HG02678 (cell line): ENCODE results near the gene NRSN2.
A peak's percentile ranks its signal among the peaks of the same experiment; 100 is the strongest.
"Not testable (repeated sequence)": the region's sequence is repeated elsewhere in the genome, so short reads cannot be mapped to it uniquely, and the experiment has no call there.

ENCODE experiments used
- ATAC-seq: cut with Tn5 transposase; IDR thresholded peaks from one replicate; pipeline ENCODE4 v1.9.1; 2021; ENCODE audit warnings: mild to moderate bottlenecking, moderate library complexity; ENCODE audit not compliant: unreplicated experiment

NRSN2 gene

DNA sequence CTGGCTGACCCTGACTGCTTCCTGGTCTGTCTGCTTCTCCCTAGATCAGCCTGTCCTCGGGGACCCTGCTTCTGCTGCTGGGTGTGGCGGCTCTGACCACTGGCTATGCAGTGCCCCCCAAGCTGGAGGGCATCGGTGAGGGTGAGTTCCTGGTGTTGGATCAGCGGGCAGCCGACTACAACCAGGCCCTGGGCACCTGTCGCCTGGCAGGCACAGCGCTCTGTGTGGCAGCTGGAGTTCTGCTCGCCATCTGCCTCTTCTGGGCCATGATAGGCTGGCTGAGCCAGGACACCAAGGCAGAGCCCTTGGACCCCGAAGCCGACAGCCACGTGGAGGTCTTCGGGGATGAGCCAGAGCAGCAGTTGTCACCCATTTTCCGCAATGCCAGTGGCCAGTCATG, 6.3 kb downstream of the NRSN2 start:
- ATAC-seq = no peak

DNA sequence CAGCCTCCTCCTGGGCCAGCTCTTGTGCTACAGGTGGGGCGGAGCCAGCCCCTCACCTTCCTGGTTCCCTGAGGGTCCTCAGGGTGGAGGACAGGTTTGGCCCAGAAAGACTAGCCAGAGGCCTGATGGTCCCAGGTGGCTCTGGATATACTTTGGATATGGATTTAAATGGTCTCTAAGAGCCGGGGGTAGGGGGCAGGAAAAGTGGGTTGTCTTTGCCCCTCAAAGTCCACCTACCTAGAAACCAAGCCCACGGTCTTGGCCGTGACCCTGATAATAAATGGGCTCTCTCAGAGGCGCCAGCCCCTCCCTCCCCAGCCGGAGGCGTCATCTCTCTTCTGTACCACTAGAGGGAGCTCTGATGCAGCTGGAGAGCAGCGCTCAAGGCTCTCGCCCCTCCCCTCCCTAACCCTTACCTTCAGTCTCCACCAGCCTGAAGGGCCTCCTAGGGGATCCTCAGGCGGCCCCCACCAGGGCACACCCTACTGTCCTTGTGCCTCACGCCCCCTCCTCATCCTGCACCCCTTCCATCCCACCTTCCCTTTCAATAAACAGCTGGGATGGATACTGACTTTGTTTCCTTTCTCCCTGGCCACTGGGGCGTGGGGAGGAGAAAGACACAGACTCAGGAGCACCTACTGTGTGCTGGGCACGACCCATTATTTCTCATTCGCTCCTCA, 7.5 kb downstream of the NRSN2 start:
- peak; percentile 96 for ATAC-seq

DNA sequence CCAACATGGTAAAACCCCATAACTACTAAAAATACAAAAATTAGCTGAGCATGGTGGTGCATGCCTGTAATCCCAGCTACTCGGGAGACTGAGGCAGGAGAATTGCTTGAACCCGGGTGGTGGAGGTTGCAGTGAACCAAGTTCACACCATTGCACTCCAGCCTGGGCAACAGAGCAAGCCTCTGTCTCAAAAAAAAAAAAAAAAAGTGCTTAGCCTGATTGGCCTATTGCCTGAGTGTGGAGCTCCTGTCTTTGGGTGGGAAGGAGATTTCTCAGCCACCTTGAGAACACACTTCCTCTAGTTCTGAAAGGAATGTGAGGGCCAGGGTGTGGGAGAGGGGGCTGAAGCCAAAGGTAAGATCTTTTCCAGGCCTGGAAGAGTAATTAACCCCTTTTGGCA, 9.2 kb downstream of the NRSN2 start:
- ATAC-seq = not testable (repeated sequence)

- no peak for ATAC-seq
Observed at GRCh38 chr20:356745-357144, 9.8 kb downstream of the NRSN2 start.

DNA sequence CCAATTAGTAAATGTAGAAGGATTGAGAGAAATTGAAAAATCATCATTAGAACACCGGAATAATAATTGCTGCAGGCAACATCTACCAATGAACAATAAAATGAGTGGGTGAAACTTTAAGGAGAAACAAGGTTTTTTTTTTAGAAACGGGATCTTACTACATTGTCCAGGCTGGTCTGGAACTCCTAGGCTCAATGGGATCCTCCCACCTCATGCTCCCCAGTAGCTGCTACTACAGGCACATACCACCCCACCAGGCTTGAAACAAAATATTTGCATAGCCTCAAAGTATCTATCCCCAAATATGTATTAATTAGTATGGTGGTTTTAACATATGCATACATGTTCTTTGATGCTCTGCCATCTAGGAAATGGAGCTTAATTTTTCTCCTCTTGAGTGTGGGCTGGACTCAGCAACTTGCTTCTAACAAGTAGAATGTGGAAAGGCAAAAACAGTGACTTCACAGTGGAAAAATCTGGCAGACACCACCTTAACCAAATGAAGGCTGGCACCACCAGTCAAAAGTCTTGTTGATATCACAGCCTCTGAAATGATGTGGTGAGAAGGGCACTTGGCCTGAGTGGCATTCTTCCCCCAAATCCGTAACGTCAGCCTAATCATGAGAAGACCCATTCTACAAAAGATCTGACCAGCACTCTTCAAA, 12.1 kb downstream of the NRSN2 start:
- no peak for ATAC-seq

GRCh38 chr20:361561-361960, 14.7 kb downstream of the NRSN2 start:
- ATAC-seq = peak; percentile 73

- ATAC-seq = no peak
Observed at GRCh38 chr20:362271-363254, 15.7 kb downstream of the NRSN2 start.

DNA sequence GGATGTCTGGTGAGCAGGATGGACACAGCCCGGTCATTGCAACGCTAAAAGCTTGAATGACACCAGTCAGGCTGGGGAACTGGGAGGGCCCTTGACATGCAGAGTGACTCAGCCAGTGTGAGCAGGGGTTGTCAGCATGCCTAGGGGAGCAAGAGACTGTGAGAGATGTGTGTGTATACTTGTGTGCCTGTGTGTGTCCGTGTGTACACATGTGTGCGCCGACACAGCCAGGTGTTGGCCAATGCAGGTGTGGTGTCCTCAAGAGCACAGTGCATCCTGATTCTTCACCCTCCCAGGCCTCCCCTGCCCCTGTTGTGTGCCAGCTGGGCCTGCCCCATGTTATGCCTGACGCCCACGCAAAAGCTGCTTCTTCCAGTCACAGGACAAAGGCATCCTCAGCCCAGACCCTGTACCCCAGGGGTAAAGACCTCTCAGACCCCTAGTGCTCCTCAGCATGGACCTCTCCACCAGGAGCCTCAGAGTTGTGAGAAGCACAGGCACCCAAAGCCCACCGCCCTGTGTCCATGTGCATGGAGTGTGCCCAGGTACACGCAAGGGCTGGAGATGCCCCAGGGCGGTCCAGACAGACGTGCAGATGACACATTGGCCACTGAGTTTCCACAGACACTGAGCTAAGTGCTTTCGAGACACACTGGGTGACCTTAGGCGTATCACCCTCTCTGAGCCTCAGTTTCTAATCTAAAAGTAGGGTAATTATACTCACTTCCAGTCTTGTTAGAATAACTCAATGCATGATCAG, 16.6 kb downstream of the NRSN2 start:
- no peak for ATAC-seq

DNA sequence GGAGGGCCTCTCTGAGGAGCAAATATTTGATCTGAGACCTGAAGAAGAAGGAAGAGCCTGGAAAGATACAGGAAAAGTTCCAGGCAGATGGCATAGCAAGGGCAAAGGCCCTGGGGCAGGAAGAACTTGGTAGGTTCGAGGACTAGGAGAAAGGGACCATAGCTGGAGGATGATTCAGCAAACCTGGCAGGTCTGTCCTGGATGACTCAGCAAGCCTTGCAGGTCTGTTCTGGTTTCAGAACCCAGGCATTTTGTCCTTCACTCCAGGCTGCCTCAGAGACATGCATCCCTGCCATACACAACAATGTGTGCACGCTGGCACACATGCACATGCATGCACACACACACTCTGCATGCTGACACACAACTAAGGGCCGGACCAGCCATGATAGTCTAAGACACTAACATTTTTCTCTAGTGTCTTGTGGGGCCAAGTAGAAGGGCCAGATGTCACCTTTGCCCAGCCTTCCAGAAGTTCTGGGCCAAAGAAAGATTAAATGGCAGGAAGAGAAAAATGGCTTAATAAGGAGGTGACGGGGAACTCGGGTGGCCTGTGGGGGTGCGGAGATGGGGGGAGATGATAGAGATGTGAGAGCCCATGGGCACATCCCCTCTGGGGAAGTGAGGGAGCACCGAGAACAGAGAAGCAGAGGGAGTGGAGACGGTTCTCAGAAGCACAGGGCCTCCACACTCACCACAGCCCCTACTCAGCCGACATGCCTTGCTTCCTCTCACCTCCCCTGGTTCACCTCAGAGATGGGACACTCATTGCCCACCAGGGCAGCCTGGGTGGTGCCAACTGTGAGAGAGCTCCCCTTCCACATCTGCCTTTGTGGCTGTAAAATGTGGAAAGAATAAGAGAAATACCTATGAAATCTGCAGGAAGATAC, 18.2 kb downstream of the NRSN2 start:
- ATAC-seq = no peak

DNA sequence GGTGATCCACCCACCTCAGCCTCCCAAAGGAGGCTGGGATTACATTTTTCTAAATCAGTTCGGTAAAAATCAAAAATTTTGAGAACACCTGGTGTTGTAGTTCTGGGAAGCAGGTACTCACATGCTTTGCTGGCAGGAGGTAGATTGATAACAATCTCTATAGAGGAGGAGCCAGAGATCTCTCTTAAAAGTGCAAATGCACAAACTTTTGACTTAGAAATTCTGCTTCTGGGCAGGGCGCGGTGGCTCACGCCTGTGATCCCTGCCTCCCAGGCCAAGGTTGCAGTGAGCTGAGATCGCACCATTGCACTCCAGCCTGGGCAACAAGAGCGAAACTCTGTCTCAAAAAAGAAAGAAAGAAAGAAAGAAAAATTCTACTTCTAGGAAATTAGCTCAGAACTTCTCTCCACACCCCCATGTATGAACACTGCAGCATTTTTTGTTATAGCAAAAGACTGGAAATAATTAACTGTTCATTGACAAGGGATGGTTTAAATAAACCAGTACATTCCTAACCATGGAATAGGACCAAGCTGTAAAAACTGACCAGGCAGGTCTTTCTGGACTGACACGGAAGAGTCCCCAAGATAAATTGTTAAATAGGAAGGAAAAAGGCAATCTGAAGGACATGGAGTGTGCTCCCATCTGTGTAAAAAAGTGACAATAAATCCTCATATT, 19.3 kb downstream of the NRSN2 start:
- ATAC-seq = no peak

DNA sequence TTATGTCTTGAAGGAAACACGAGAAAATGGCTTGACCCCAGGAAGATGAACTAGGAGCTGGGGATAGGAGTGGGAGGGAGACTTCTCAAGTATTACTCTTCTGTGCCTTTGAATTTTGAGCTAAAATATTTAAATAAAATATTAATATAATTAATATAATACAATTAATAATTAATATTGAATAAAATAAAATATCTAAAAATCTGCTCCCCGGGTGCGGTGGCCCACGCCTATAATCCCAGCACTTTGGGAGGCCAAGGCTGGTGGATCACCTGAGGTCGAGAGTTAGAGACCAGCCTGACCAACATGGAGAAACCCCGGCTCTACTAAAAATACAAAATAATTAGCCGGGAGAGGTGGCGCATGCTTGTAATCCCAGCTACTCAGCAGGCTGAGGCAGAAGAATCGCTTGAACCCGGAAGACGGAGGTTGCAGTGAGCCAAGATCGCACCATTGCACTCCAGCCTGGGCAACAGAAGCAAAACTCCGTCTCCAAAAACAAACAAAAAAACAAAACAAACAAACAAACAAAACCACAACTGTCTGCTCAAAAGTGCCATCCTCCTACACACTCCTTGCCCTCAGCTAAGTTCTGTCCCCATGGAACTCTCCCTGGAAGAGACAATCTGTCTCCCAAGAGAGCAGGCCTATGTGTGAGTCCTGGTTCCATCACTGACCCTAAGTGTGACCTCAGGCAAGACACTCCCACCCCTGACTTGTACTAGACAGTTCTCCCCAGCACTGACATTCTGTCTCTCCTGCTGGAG, 20.0 kb downstream of the NRSN2 start:
- no peak for ATAC-seq

- ATAC-seq = no peak
Observed at GRCh38 chr20:367486-367887, 20.6 kb downstream of the NRSN2 start.

GRCh38 chr20:368915-369314, 22.0 kb downstream of the NRSN2 start:
- no peak for ATAC-seq

- ATAC-seq = no peak
Observed at GRCh38 chr20:370151-370600, 23.3 kb downstream of the NRSN2 start.

DNA sequence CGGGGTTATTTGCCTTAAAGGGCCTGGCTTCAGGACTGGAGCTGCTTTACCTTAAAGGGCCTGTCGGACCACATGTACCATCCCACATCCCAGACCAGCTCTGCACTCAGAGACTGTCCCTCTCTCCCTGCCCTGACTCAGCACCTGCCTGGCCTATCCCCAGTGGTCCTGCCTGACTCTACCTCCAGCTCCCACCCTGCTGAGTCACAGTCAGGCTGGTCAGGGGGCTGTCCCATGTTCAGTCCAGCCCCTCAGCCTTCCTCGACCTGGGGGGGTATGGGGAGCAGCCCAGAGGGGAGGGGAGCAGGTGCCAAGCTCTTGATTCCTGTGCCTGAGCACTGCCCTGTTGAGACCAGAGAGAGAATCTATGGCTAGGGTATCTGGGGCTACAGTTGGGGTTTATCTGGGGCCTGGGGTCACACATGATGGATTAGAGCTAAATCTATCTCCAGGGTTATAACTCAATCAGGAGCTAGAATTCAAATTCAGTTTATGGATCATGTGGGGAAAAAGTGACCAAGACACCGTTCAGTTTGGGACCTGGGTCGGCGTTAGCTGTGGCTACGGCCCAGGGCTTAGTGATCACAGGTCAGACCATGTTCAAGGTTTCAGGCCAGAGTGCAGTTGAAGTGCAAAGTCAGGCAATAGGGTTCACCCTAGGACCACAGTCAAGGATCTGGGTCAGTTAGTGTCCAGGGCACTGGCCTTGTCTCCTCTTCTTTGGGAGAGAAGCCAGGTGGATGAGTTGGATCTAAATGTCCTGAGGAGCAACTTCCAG, 24.3 kb downstream of the NRSN2 start:
- no peak for ATAC-seq

DNA sequence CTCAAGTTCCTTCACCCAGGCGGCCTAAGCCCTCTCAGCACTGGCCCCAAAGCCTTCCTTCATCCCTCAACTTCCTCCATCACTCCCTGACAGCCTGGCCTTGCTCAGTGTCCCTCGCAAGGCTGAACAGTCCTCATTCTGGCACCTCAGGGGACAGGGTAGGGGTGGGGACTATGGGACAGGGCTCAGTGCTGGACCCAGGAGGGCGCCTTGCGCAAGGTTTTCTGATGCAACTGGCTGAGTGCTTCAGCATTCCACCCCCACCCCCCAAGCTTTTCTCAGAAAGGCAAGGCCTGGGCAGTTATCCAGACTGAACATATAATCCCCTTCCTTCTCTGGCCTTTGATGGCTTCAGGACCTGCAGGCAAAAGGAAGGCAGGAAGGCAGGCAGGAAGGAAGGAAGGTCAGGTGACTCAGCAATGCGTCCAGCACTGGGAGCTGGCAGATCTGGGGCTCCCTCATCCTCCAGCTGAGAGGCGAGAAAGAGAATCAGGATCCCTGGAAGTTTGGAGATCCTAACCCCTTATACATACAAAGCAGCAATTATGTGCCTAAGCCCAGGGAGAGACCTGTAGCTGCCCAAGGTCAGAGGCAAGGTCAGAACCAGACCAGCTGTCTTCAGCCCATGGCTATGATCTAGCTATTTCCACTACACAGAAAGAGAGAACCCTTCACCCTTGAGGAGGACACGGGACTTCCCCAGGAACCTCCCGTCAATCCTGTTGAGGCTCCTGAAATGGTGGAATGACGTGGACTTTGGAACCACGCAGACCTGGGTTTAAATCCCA, 25.0 kb downstream of the NRSN2 start:
- ATAC-seq = no peak

DNA sequence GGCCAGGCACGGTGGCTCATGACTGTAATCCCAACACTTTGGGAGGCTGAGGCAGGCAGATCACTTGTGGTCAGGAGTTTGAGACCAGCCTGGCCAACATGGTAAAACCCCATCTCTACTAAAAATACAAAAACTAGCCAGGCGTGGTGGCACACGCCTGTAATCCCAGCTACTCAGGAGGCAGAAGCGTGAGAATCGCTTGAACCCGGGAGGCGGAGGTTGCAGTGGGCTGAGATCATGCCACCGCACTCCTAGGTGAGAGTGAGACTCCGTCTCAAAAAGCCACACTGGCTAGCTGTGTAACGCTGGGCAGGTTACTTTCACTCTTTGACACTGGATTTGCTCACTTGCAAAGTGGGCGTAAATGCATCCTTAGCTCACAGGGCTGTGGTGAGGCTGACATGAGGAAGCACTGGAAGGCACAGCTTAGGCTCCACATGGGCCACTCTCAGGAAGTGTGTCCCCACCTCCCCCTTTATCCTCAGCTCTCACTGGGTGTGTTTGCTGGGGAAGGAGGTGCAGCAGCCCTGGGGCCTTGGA, 25.7 kb downstream of the NRSN2 start:
- ATAC-seq = not testable (repeated sequence)
